GM12878 (cell line): ENCODE measurements around the gene GPC5. TPM values are rescaled to one million over a fixed set of nuclear protein-coding genes. Genes with fewer than 3 reads are reported as not detected.

Source experiments
- ATAC-seq: fragments of 200-7000 bp; cut with Tn5 transposase; 3 replicates; pipeline ENCODE4 v1.9.1; 2020; ENCODE audit warnings: mild to moderate bottlenecking, moderate library complexity
- BruUV-seq: library from RNA; stranded (reverse); fragments of 400-500 nt; replicated peaks from 2 replicates; lab custom pipeline; 2021; lab: Mats Ljungman, UMichigan
- CTCF ChIA-PET: fragments of 300-600 bp; sonication (Branson Sonifier 250); formaldehyde crosslinking; extraction: SDS; loops from one replicate; lab custom pipeline; 2021; ENCODE audit warnings: inconsistent platforms; lab: Yijun Ruan, JAX
- POLR2A ChIA-PET: fragments of 350-600 bp; formaldehyde crosslinking; extraction: SDS; loops from one replicate; lab custom pipeline; 2021; ENCODE audit warnings: inconsistent platforms; lab: Charles Lee
- RAD21 ChIA-PET: fragments of 300-600 bp; sonication (Branson Sonifier 250); formaldehyde crosslinking; loops from one replicate; lab custom pipeline; 2023; ENCODE audit warnings: antibody characterized with exemption; ENCODE audit not compliant: unreplicated experiment; lab: Charles Lee
- SMC1A ChIA-PET: fragments of 300-600 bp; sonication (Branson Sonifier 250); formaldehyde crosslinking; loops from one replicate; lab custom pipeline; 2023; ENCODE audit not compliant: unreplicated experiment, uncharacterized antibody; lab: Charles Lee
- DNase-seq: peaks from one replicate; pipeline ENCODE4 v3.0.0-alpha.2; 2011; ENCODE audit warnings: low read depth, low spot score
- FAIRE-seq: peaks from 3 replicates; lab custom pipeline; 2011; peaks lifted over from hg19 to GRCh38; lab: Jason Lieb, UNC
- H2AFZ ChIP-seq: 2 replicates; pipeline ENCODE4 v1.6.0; 2011; ENCODE audit warnings: low read depth, low read length, control low read depth; ENCODE audit not compliant: control insufficient read depth
- H3K27ac ChIP-seq: 2 replicates; pipeline ENCODE4 v1.5.1; 2011; ENCODE audit warnings: control low read depth; ENCODE audit not compliant: control insufficient read depth, insufficient read depth
- H3K27me3 ChIP-seq, 2 experiments: replicated peaks in 1 of 2; 2 replicates each; pipeline versions ENCODE4 v1.6.0 to v1.6.1; 2011; ENCODE audit warnings: low read length in 1 of 2; ENCODE audit not compliant: control insufficient read depth in 2 of 2, insufficient read depth in 2 of 2
- H3K36me3 ChIP-seq, 2 experiments: 2 replicates each; pipeline ENCODE4 v1.5.1; 2011; ENCODE audit warnings: low read length in 1 of 2; ENCODE audit not compliant: control insufficient read depth in 2 of 2, insufficient read depth in 2 of 2
- H3K4me1 ChIP-seq: 2 replicates; pipeline ENCODE4 v1.6.1; 2011; ENCODE audit warnings: mild to moderate bottlenecking, low read length, moderate library complexity, mixed read lengths; ENCODE audit not compliant: control insufficient read depth, insufficient read depth
- H3K4me2 ChIP-seq: 2 replicates; pipeline ENCODE4 v1.6.0; 2011; ENCODE audit warnings: control low read depth; ENCODE audit not compliant: control insufficient read depth, insufficient read depth
- H3K4me3 ChIP-seq: fragments of 200-600 bp; sonication (generic); 2 replicates; pipeline ENCODE4 v1.5.1; 2016
- H3K79me2 ChIP-seq: 2 replicates; pipeline ENCODE4 v1.6.0; 2011; ENCODE audit warnings: low read length; ENCODE audit not compliant: control insufficient read depth, insufficient read depth
- H3K9ac ChIP-seq: 2 replicates; pipeline ENCODE4 v1.8.0; 2011; ENCODE audit warnings: low read length, control low read depth, mixed read lengths; ENCODE audit not compliant: control insufficient read depth, insufficient read depth
- H3K9me3 ChIP-seq: replicated peaks from 3 replicates; pipeline ENCODE4 v1.5.1; 2011; ENCODE audit warnings: mild to moderate bottlenecking, low read length; ENCODE audit not compliant: control insufficient read depth, insufficient read depth
- H4K20me1 ChIP-seq: 2 replicates; pipeline ENCODE4 v1.6.0; 2011; ENCODE audit not compliant: control insufficient read depth, insufficient read depth
- BRCA1 ChIP-seq: IDR thresholded peaks from 2 replicates; pipeline ENCODE4 v1.6.1; 2011; ENCODE audit warnings: low read depth, low read length, improper control_type of control experiment
- DPF2 ChIP-seq: fragments of 450-650 bp; IDR thresholded peaks from 2 replicates; pipeline ENCODE4 v1.6.1; 2017; ENCODE audit warnings: mild to moderate bottlenecking
- EED ChIP-seq: sonication (generic); IDR thresholded peaks from 2 replicates; pipeline ENCODE4 v1.6.1; 2016; ENCODE audit warnings: antibody characterized with exemption, low read depth
- ESRRA ChIP-seq: IDR thresholded peaks from 2 replicates; pipeline ENCODE4 v1.6.1; 2012; ENCODE audit warnings: mild to moderate bottlenecking, low read length, improper control_type of control experiment
- MEF2A ChIP-seq: IDR thresholded peaks from 2 replicates; pipeline ENCODE4 v1.6.1; 2011; ENCODE audit warnings: low read depth, mild to moderate bottlenecking, low read length, moderate library complexity; ENCODE audit not compliant: insufficient read depth
- MEF2B ChIP-seq: fragments of 450-650 bp; IDR thresholded peaks from 2 replicates; pipeline ENCODE4 v1.6.1; 2018; ENCODE audit warnings: mild to moderate bottlenecking, moderate library complexity; ENCODE audit not compliant: partially characterized antibody, poor library complexity, severe bottlenecking
- MYB ChIP-seq: fragments of 150-350 bp; IDR thresholded peaks from 2 replicates; pipeline ENCODE4 v1.6.1; 2014; ENCODE audit warnings: mild to moderate bottlenecking, low read depth, low read length, borderline replicate concordance
- NR2F1 ChIP-seq: fragments of 450-650 bp; conservative IDR thresholded peaks from 2 replicates; pipeline ENCODE4 v1.6.1; 2017; ENCODE audit warnings: mild to moderate bottlenecking
- PML ChIP-seq: IDR thresholded peaks from 2 replicates; pipeline ENCODE4 v1.6.1; 2012; ENCODE audit warnings: low read length, inconsistent platforms
- POLR2A ChIP-seq: IDR thresholded peaks from 2 replicates; pipeline ENCODE4 v1.6.1; 2011; ENCODE audit warnings: low read depth, mild to moderate bottlenecking, low read length
- POU2F2 ChIP-seq: IDR thresholded peaks from 3 replicates; pipeline ENCODE4 v1.6.1; 2011; ENCODE audit warnings: low read depth, mild to moderate bottlenecking, low read length, borderline replicate concordance
- RCOR1 ChIP-seq: conservative IDR thresholded peaks from 2 replicates; pipeline ENCODE4 v1.6.1; 2012; ENCODE audit warnings: low read depth, low read length, improper control_type of control experiment
- RELA ChIP-seq: fragments of 450-650 bp; IDR thresholded peaks from 2 replicates; pipeline ENCODE4 v1.8.0; 2014; ENCODE audit warnings: borderline replicate concordance; ENCODE audit not compliant: partially characterized antibody
- SREBF2 ChIP-seq: IDR thresholded peaks from 2 replicates; pipeline ENCODE4 v1.6.1; 2012; ENCODE audit warnings: mild to moderate bottlenecking, low read length
- TCF12 ChIP-seq: IDR thresholded peaks from 2 replicates; pipeline ENCODE4 v1.6.1; 2011; ENCODE audit warnings: low read depth, mild to moderate bottlenecking, low read length
- TCF7 ChIP-seq: IDR thresholded peaks from 2 replicates; pipeline ENCODE4 v1.6.1; 2014; ENCODE audit warnings: antibody characterized with exemption, borderline replicate concordance
- YBX1 ChIP-seq: fragments of 450-650 bp; IDR thresholded peaks from 2 replicates; pipeline ENCODE4 v1.6.1; 2016; ENCODE audit warnings: antibody characterized with exemption
- ZNF217 ChIP-seq: fragments of 450-650 bp; IDR thresholded peaks from 2 replicates; pipeline ENCODE4 v1.6.1; 2017; ENCODE audit warnings: antibody characterized with exemption, mild to moderate bottlenecking
- WGBS: methylation state at CpG from one replicate; pipeline ENCODE4 v1.1.6; 2016; ENCODE audit warnings: low lambda C conversion rate; ENCODE audit not compliant: insufficient replicate concordance, insufficient coverage; ENCODE audit errors: missing lambda C conversion rate; 5-methylcytosine and 5-hydroxymethylcytosine counted together
- in situ Hi-C: fragments of 300-500 bp; cut with MboI; formaldehyde crosslinking; loops from 9 replicates; pipeline ENCODE4 v1.14.3; 2018; ENCODE audit warnings: mixed read lengths
- intact Hi-C: fragments of 100-400 bp; cut with micrococcal nuclease; formaldehyde crosslinking; loops from one replicate; pipeline ENCODE4 v1.14.2; 2022; ENCODE audit not compliant: unreplicated experiment
- polyA plus RNA-seq, 11 experiments: library from polyadenylated mRNA; depleted of rRNA in 4 of 11; unstranded in 6 of 11; stranded (reverse) in 5 of 11; fragments of >200 nt; fragmentation: Nextera tagmentation in 4 of 11; fragmentation: Illumina TruSeq in 1 of 11; extraction: Ambion mirVana in 4 of 11; extraction: Trizol in 1 of 11; gene quantifications; 1 replicate in 1 of 11; 2 replicates in 10 of 11; pipeline versions ENCODE4 v1.2.1 to v1.2.3, GENCODE V29; 2011 to 2016; ENCODE audit warnings: inconsistent platforms in 2 of 11, missing spikeins in 2 of 11, low read depth in 1 of 11
- total RNA-seq, 4 experiments: library from RNA; depleted of rRNA in 3 of 4; stranded (reverse); fragments of >200 nt in 3 of 4; fragmentation: Illumina TruSeq in 1 of 4; extraction: Trizol in 1 of 4; gene quantifications; 2 replicates each; pipeline versions ENCODE4 v1.2.1 to v1.2.3, GENCODE V29; 2013 to 2021
- TF ChIP-seq, protein P1 (sequence below): IDR thresholded peaks from 2 replicates; pipeline ENCODE4 v1.6.1; 2011; ENCODE audit warnings: low read depth, low read length, improper control_type of control experiment, borderline replicate concordance
- TF ChIP-seq, protein P2 (sequence below): IDR thresholded peaks from 2 replicates; pipeline ENCODE4 v1.6.1; 2012; ENCODE audit warnings: low read depth, low read length, improper control_type of control experiment

Gene GPC5
- total and polyA plus RNA-seq, 10 of the 15 experiments (the other 5 are each of a cell fraction or from before 2014, with no cell fraction given), result 0.05 to 0.87 (median 0.44) TPM; not detected in 1

DNA sequence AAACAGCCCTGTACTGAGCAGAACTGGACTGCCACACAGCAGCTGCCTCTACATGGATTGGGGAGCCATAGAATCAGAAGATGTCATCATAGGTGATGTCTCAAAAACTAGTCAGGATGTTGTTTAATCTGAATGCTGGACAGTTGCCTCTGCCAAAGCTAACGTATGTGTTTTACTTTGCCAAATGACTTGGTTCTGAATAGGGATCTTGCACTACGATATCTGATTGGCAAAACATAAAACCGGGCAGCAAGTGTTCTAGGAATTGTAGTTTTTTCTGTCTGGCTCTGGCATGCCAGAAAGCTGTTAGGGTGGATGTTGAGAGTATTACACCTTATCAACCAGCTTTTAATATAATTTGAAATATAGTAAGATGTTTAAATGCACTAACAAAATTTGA is 645.9 kb downstream of the GPC5 start:
- Histone ChIP-seq H3K79me2 (no peaks in the 10 kb centered on the region), H4K20me1 (no peaks in the 10 kb centered on the region), H3K27me3 (no peaks in the 10 kb centered on the region), H3K4me2 (no peak overlapping the region), H3K27ac (no peak overlapping the region), H3K9me3 (no peaks in the 10 kb centered on the region), H3K36me3 (no peaks in the 10 kb centered on the region), H3K4me1 (no peaks in the 10 kb centered on the region), H3K9ac (no peak overlapping the region), H3K4me3 (no peak overlapping the region), H2AFZ (no peak overlapping the region)
- POLR2A ChIA-PET, result no interaction called here
- 0% methylated on average over 3 of the region's 3 CpGs for WGBS
- FAIRE-seq (no peak), ATAC-seq (no peak), DNase-seq (no peak)
- RAD21 ChIA-PET, result no interaction called here
- in situ Hi-C loops (no loop called here), intact Hi-C loops (no loop called here)
- CTCF ChIA-PET, result no interaction called here
- BruUV-seq, result no TSS peak
- SMC1A ChIA-PET, result no interaction called here
- TF ChIP-seq ESRRA (no peak), RCOR1 (no peak), POLR2A (no peak), EED (no peak), TCF12 (no peak), BRCA1 (no peak), RELA (no peak), DPF2 (no peak), MEF2B (no peak), MEF2A (no peak)
- TF ChIP-seq, all 136 proteins: peak for 0

DNA sequence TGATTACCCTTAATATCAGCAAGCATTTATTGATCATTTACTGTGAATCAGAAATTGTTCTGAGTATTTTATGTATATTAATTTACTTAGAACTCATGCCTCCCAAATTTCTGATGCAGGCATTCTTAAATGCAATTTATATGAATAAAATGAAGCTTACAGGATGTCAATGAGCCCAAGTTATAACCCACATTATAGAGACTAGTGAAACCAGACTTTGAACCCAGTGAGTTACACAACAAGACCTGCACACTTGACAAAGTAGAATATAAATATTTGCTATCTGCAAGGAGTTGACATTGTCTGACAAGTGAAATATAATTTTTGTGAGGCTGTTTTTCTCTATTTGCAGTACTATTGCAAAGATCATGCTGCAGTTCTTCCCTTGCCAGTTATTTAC is 656.0 kb downstream of the GPC5 start:
- DNase-seq, result no peak
- no peaks in the 10 kb centered on the region for H3K79me2 ChIP-seq
- no peak for ATAC-seq
- H4K20me1 ChIP-seq, result no peaks in the 10 kb centered on the region
- no peak overlapping the region for H3K27ac ChIP-seq
- no TSS peak for BruUV-seq
- RAD21 ChIA-PET, result no interaction called here
- no peak overlapping the region for H3K4me3 ChIP-seq
- CTCF ChIA-PET, result no interaction called here
- H3K27me3 ChIP-seq, result no peaks in the 10 kb centered on the region
- H2AFZ ChIP-seq, result no peak overlapping the region
- no peaks in the 10 kb centered on the region for H3K4me1 ChIP-seq
- H3K4me2 ChIP-seq, result no peak overlapping the region
- H3K36me3 ChIP-seq, result no peaks in the 10 kb centered on the region
- H3K9ac ChIP-seq, result no peak overlapping the region
- FAIRE-seq, result no peak
- H3K9me3 ChIP-seq, result no peaks in the 10 kb centered on the region
- SMC1A ChIA-PET, result interaction anchor here (0.6 kb wide), 1 partner anchor 26 kb away, joined by 3 read pairs; no protein-coding TSS in a partner anchor
- in situ Hi-C loops (no loop called here), intact Hi-C loops (no loop called here)
- POLR2A ChIA-PET, result no interaction called here
- TF ChIP-seq, protein P1, sequence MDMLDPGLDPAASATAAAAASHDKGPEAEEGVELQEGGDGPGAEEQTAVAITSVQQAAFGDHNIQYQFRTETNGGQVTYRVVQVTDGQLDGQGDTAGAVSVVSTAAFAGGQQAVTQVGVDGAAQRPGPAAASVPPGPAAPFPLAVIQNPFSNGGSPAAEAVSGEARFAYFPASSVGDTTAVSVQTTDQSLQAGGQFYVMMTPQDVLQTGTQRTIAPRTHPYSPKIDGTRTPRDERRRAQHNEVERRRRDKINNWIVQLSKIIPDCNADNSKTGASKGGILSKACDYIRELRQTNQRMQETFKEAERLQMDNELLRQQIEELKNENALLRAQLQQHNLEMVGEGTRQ, result no peak
- TF ChIP-seq NR2F1 (no peak), YBX1 (no peak), PML (no peak), ZNF217 (no peak), POU2F2 (no peak), SREBF2 (no peak), TCF7 (no peak), EED (no peak), MYB (no peak)
- TF ChIP-seq, protein P2, sequence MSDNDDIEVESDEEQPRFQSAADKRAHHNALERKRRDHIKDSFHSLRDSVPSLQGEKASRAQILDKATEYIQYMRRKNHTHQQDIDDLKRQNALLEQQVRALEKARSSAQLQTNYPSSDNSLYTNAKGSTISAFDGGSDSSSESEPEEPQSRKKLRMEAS, result no peak
